Astrocyte of the cerebellum (primary cell): ENCODE measurements around the gene BAHCC1.

ENCODE experiments used
- DNase-seq: peaks from one replicate; pipeline ENCODE4 v3.0.0-alpha.2; 2011; ENCODE audit warnings: low read depth
- H3K4me3 ChIP-seq: 2 replicates; pipeline ENCODE4 v1.5.1; 2011; ENCODE audit warnings: mild to moderate bottlenecking, low read depth, low read length, moderate library complexity
- in situ Hi-C: cut with HindIII; loops from 2 replicates; pipeline ENCODE4 v1.10.0; 2017; ENCODE audit warnings: low sequenced_read_pairs
- TF ChIP-seq, protein P1 (sequence below): IDR thresholded peaks from 2 replicates; pipeline ENCODE4 v1.5.1; 2012; ENCODE audit warnings: low read length, low read depth, moderate library complexity, mild to moderate bottlenecking; ENCODE audit errors: missing control alignments

BAHCC1 gene

DNA sequence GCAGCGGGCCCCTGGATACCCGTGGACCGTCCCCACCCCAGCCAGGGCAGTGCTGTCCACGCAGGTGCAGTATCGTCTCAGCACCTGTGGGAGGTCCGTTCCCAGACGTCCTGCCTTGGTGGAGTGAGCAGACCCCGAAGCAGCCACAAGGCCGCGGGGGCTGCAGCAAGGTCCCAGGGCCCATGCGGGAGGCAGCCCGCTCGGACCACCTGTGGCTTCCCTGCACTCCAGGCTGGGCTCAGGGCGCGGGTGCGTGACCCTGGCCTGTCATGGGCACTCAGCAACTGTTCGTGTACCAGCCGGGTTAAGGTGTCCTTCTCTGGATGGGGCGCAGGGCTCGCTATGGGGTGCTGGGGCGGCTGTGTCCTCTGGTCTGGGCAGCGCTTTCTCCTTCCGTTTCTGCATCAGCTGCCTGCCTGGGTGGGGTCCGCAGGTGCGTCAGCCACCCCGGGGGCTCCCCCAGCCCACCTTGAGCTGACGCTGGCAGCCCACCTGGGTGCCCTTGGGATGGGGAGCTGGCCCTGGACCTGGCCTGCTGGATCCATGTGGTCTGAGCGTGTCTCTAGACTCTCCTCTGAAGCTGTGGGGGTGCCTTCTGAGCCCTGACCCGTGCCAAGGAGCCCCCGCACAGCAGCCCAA lies 18.4 kb downstream of the BAHCC1 start:
- H3K4me3 ChIP-seq = no peak overlapping the region
- DNase-seq = no peak
- TF ChIP-seq, protein P1, sequence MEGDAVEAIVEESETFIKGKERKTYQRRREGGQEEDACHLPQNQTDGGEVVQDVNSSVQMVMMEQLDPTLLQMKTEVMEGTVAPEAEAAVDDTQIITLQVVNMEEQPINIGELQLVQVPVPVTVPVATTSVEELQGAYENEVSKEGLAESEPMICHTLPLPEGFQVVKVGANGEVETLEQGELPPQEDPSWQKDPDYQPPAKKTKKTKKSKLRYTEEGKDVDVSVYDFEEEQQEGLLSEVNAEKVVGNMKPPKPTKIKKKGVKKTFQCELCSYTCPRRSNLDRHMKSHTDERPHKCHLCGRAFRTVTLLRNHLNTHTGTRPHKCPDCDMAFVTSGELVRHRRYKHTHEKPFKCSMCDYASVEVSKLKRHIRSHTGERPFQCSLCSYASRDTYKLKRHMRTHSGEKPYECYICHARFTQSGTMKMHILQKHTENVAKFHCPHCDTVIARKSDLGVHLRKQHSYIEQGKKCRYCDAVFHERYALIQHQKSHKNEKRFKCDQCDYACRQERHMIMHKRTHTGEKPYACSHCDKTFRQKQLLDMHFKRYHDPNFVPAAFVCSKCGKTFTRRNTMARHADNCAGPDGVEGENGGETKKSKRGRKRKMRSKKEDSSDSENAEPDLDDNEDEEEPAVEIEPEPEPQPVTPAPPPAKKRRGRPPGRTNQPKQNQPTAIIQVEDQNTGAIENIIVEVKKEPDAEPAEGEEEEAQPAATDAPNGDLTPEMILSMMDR = no peak
- in situ Hi-C loops = no loop called here

DNA sequence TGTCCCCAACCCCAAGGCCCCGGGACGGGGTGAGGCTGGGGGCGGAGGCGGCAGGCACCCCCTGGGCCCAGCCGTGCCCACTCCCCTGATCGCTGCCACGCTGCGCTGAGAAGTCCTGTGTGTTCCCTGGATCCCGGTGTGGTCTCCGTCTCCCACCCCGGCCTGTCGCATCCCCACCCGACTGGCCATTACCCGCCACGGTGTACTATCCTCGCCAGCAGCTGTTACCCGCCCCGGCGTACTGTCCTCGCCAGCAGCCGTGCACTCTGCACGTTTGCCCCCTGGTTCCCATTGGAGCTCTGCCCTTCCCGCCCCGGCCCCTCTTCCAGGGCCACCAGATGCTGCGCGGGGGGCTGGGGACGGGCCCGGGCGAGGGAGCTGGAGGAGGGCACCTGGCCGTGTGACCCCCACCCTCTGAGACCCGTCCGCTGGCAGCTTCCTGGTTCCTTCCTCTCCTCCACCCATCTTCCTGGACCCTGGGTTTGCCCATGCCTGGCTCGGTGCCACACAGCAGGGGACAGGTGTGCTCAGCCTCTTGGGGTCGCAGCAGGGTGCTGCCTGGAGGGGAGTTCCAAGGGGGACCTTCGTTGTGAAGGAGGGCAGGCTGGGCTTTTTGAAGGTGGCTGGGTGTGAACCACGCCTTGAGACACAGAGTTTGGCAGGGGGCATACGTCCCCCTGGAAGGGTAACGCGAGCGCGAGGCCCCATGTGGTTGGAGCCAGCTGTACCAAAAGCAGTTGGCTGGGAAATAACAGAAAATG lies 19.7 kb downstream of the BAHCC1 start:
- in situ Hi-C loops = no loop called here

DNA sequence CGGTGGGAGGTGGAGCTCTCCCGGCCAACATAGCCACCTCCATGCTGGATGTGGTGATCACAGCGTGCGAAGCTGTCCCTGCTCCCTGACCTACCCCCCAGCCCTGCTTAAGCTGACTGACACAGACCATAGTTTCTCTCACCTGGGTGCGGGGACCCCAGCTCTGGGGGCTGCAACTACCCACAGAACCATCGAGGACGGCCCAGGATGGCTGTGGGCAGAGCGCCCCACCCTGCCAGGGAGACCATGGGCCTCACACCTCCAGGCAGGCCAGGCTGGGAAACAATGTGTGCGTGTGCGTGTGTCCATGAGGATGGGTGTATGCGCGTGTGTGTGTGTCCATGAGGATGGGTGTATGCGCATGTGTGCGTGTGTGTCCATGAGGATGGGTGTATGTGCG lies 20.4 kb downstream of the BAHCC1 start:
- no peak overlapping the region for H3K4me3 ChIP-seq
- no peak for DNase-seq
- TF ChIP-seq, protein P1 = no peak
- in situ Hi-C loops = no loop called here

More for the DNA sequence above, 19.7 kb downstream of the BAHCC1 start:
- TF ChIP-seq, protein P1 = no peak
- DNase-seq = no peak
- H3K4me3 ChIP-seq = no peak overlapping the region

DNA sequence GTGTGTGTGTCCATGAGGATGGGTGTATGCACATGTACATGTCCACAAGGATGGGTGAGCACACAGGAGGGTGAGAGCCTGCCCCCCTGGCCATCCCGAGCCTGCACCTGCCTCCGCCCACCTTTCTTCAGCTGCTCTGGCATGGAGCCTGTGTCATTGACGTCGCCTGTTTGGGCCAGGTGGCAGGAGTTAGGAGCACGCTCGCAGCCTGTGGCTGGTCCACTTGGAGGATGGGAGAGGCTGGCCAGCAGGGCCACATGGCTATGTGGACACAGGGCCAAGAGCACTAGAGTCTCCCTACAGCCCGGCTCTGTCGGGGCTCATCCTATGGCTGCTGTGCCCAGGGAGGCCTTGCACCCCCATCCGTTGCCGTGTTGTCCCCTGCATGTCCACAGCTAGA lies 21.4 kb downstream of the BAHCC1 start:
- DNase-seq = no peak
- TF ChIP-seq, protein P1 = no peak
- H3K4me3 ChIP-seq = no peak overlapping the region
- in situ Hi-C loops = no loop called here

DNA sequence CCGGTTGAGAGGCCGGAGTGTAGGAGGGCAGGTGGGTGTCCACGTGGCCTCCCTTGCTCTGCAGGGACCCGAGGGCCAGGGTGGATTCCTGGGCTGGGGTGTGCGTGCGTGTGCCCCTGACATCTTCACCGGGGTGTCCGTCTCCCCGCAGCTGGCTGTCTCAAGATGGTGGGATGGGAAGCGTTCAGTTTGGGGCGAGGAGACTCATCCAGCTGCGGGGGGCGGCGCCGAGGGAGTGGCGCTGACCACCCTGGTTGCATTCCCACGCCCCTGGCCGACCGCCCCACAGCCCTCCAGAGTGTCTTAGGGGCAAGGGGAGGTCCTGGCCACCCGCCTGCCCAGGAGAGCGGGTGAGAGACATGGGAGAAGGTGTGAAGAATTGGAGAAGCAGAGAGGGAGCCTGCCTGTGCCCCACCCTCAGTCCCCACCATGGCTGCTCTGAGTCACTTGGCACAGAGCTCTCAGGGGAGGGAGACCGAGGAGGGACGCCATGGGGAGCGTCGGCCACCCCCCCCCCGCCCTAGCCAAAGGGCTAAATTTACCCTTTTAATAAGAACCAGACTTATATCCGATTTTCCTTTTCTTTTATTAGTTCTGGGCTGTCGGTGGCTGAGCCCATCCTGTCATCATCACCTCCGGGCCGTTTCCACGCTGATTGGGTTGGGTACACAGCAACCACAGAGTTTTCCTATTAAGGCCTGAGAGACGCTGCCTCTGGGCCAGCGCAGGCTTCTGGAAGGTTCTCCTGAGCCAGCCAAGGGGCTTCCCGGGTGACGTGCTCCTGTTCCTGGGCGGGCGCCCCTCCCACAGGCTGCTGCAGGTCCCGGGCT lies 22.0 kb downstream of the BAHCC1 start:
- DNase-seq = no peak
- TF ChIP-seq, protein P1 = no peak
- no peak overlapping the region for H3K4me3 ChIP-seq

DNA sequence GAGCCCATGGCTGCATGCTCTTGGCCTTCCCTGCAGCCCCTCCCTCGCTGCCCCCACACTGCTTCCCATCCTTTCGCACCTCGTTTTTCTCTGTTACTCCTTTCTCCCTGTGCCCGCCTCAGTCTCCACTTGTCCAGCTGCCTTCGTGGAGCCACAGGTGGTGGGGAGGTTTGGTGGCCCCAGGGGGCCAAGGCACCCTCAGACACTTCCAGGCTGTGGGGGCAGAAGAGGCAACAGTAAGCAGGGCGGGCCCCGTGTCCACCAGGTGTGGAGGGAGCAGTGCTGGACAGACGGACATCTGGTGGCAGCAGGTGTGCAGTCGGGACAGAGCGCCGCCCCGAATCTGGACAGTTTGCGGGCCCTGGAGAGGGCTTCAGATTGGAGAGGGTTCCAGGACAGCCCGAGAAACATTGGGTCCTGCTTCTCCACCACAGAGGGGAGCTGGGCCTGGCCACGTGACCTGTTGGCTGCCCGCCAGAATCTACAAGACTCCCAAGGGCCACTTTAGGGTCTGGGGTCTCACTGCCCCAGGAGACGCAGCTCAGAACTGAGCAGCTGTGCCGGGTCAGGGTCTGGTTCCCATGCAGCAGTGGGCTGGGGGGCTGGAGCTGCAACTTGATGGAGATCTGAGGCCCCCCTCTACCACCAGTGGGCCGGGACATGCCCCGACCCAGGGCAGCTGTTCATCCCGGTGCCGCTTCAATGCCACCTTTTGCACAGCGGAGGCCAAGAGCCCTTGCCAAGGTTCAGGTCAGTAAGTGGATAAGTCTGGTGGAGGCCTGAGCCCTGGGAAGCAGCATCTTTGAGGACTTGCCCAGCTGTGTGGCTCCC lies 22.8 kb downstream of the BAHCC1 start:
- TF ChIP-seq, protein P1 = no peak
- DNase-seq = no peak
- in situ Hi-C loops = no loop called here
- no peak overlapping the region for H3K4me3 ChIP-seq

More for the DNA sequence above, 22.0 kb downstream of the BAHCC1 start:
- in situ Hi-C loops = no loop called here
